Fibroblast of the aortic adventitia (primary cell): Measurements from ENCODE around the gene DNAL4. TPM values are rescaled to one million over a fixed set of nuclear protein-coding genes. Genes with fewer than 3 reads are reported as not detected.

Source experiments
- DNase-seq: peaks from one replicate; pipeline ENCODE4 v3.0.0-alpha.2; 2010; ENCODE audit warnings: low read depth
- H3K4me3 ChIP-seq: 2 replicates; pipeline ENCODE4 v1.5.1; 2011; ENCODE audit warnings: low read depth, mild to moderate bottlenecking, control low read depth, low read length, moderate library complexity
- CTCF ChIP-seq: IDR thresholded peaks from 2 replicates; pipeline ENCODE4 v1.5.1; 2011; ENCODE audit warnings: mild to moderate bottlenecking, low read length, control low read depth, inconsistent platforms; ENCODE audit not compliant: insufficient read depth
- total RNA-seq: library from RNA; depleted of rRNA; stranded (reverse); fragments of >200 nt; gene quantifications from 2 replicates; pipeline ENCODE4 v1.2.3, GENCODE V29; 2012; ENCODE audit warnings: low replicate concordance

The DNAL4 gene
- total RNA-seq, 1 donor, result 11.0 TPM

GRCh38 chr22:38745676-38746460, 48.1 kb downstream of the DNAL4 start:
- DNase-seq, result no peak
- H3K4me3 ChIP-seq, result no peak overlapping the region
- TF ChIP-seq CTCF, result no peak

- no peak for TF ChIP-seq CTCF
- H3K4me3 ChIP-seq, result no peak overlapping the region
- DNase-seq, result no peak
These were observed 49.0 kb downstream of the DNAL4 start for GRCh38 chr22:38744981-38745380.

DNA sequence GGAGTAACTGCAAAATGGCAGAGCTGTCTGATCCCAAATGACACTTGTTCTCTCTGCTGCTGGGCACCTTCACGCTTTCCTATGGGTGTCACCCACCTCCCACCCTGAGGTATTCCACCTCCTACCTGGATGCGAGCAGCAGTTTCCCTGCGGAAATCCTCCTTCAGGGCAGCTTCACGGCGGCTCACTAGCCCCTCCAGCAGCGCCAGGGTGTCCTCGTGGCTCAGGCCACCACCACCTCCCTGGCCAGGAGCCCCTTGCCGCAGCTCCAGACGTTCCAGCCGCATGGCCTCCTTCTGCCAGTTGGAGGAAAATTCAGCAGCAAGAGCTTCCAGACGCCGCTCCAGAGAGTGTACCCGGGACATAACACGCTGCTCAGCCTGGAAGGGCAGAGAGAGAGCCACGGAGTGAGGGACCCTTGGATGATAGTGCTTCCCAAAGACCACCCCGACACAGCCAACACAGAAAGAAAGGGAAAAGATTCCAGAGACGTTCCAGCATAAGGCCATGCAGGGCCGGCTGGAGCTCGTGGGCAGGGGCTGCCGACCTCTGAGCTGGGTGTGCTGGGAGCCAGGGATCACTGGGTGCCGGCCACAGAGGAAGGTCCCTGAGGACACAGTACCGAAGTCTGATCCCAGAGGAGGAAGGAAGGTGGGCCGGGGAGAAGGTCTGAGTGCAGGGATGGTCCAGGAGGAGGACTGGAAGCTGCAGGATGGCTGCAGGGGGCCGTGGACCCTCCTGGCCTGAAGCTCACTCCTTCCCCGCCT, 51.6 kb downstream of the DNAL4 start:
- no peak for TF ChIP-seq CTCF
- DNase-seq, result no peak

GRCh38 chr22:38741576-38741975, 52.4 kb downstream of the DNAL4 start:
- DNase-seq, result no peak
- H3K4me3 ChIP-seq, result no peak overlapping the region
- no peak for TF ChIP-seq CTCF

More for the DNA sequence above, 51.6 kb downstream of the DNAL4 start:
- no peak overlapping the region for H3K4me3 ChIP-seq

DNA sequence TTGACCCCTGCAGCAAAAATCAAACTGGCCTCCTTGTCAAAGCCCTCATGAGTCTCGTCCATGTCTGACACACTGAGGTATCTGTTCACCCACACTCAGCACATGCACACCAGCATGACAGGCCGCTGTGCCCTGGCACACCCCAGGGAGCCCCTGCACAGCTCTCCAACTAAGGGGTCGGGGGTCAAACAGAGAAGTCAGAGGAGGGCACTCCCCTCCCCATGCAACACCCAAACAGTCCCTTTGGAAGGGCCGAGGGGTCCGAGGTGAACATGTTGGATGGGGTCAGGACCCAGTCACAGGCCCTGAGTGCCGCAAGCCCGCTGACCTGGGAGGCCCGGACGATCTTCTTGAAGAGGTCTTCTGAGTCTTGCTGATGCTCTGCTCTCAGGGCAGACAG, 52.8 kb downstream of the DNAL4 start:
- DNase-seq, result no peak
- TF ChIP-seq CTCF, result no peak

DNA sequence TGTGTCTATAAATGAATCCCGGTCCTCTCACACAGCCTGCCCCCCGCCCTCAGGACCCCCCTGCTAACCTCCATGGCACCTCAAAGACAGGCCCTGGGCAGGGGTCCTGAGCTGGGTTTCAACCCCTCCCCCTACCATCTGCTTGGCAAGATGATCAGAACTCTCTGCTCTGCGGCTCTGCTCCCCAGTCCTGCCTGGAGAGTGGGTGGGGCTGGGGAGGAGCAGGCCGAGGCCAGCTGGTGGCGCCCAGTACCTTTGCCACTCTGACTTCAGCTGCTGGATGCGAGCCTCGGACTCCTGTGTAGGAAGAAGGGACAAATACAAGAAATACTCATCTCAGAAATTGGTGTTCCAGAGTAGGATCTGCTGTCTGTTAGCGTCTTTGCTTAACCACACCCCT, 53.2 kb downstream of the DNAL4 start:
- TF ChIP-seq CTCF, result no peak
- DNase-seq, result no peak
- no peak overlapping the region for H3K4me3 ChIP-seq

More for the DNA sequence above, 52.8 kb downstream of the DNAL4 start:
- no peak overlapping the region for H3K4me3 ChIP-seq
